LNCAP (cell line): ENCODE data around the gene DDX41.

Experiments
- CTCF ChIP-seq: fragments of 450-650 bp; IDR thresholded peaks from 2 replicates; pipeline ENCODE4 v1.5.1; 2017; ENCODE audit warnings: mild to moderate bottlenecking

The DDX41 gene

GRCh38 chr5:177492841-177493240 lies 23.9 kb downstream of the DDX41 start:
- no peak for TF ChIP-seq CTCF

GRCh38 chr5:177491983-177492746 lies 24.6 kb downstream of the DDX41 start:
- no peak for TF ChIP-seq CTCF

GRCh38 chr5:177491429-177491945 lies 25.3 kb downstream of the DDX41 start:
- peak; percentile 67 for TF ChIP-seq CTCF

- TF ChIP-seq CTCF, result no peak
These were observed 25.8 kb downstream of the DDX41 start for GRCh38 chr5:177490992-177491391.

- TF ChIP-seq CTCF, result no peak
These were observed 26.3 kb downstream of the DDX41 start for GRCh38 chr5:177490311-177490991.

- TF ChIP-seq CTCF, result no peak
These were observed 27.5 kb downstream of the DDX41 start for GRCh38 chr5:177489119-177489716.

GRCh38 chr5:177487975-177488374 lies 28.8 kb downstream of the DDX41 start:
- TF ChIP-seq CTCF, result peak; percentile 17; the same call in 1 of the 2 replicates
